Lower leg skin (tissue), 3 donors: ENCODE results near the gene DKK3.

Experiments used
- CTCF ChIP-seq, 3 donors: fragments of 450-650 bp; IDR thresholded peaks; one replicate each; pipeline ENCODE4 v1.5.1; 2016; ENCODE audit warnings: antibody characterized with exemption in 3 of 3, mild to moderate bottlenecking in 3 of 3, moderate library complexity in 2 of 3
- POLR2A ChIP-seq, 2 donors: fragments of 450-650 bp; IDR thresholded peaks; one replicate each; pipeline ENCODE4 v1.6.1; 2016 to 2017; ENCODE audit warnings: antibody characterized with exemption in 2 of 2, mild to moderate bottlenecking in 1 of 2, moderate library complexity in 1 of 2

- no peak for TF ChIP-seq POLR2A (IDR thresholded peaks at IDR 0.05)
- TF ChIP-seq CTCF (IDR thresholded peaks at IDR 0.05): no peak
Observed at GRCh38 chr11:11963842-11964773, 44.3 kb downstream of the DKK3 start.
